ENCODE results near the gene MCF2L.

MCF2L gene

DNA sequence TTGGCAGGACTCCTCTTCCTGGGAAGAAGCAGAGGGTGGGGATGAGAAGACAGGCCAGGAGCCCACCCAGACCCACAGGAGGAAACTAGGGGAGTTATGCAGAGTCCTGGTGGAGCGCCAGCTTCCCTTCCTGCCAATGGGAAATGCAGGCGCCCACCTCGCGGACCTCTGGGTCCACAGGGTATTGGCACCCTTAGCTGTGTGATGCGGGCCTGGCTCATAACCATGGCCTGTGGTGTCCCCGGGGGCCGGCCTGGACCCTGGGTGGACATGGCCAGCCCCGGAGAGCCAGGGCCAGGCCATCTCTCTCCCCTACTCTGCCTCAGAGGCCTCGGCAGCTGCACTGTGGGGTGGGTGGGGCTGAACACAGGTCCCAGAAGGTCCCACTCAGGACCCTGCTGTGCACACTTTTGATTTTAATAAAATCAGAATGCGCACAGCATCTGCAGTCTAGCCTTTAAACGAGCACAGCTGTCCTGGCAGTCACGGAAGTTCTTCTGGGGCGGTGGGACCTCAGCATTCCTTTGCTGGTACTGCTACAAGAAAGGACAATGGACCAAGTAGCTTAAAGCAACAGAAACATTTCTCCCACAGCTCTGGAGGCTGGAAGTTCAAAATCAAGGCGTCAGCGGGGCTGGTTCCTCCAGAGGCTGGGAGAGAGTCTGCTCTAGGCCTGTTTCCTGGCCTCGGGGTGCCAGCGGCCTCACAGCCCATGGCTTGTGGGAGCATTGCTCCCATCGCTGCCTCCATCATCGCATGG, 155.4 kb downstream of the MCF2L start:
- no peak for DNase-seq (ENCODE audit: low read depth in 2 of 2)

DNA sequence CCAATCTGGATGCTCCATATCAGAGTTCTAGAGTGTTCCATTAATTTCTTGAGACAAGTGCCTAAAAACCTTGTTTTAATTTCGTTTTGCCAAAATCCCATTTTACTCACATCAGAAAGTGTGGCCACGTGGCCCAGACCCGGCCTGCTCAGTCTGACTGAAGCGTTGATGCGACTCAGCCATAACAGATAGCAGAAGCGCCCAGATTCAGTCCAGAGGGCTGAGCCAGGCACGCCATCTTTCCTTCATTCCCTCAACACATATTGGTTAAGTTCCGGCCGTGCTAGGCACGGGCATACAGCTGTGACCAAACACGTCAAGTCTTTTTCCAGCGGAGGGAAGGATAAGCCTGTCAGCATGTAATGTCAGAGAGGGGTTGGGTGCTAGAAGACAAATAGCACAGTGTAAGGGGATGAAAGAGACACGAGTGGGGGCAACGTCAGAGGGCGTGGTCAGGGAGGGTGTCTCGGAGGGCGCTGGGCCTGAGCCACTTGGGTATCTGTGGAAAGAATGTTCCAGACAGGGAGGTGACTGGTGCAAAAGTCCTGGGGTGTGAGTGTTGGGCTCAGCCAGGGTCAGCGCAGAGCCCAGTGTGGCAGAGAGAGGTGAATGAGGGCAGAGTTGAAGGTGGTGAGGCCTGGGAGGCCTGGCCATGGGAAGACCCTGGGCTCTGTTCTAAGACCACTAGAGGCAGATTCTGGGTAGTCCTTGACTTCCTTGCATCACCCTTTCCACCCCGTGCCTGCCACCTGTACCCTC, 156.7 kb downstream of the MCF2L start:
- DNase-seq (ENCODE audit: low read depth in 2 of 2) = no peak

DNA sequence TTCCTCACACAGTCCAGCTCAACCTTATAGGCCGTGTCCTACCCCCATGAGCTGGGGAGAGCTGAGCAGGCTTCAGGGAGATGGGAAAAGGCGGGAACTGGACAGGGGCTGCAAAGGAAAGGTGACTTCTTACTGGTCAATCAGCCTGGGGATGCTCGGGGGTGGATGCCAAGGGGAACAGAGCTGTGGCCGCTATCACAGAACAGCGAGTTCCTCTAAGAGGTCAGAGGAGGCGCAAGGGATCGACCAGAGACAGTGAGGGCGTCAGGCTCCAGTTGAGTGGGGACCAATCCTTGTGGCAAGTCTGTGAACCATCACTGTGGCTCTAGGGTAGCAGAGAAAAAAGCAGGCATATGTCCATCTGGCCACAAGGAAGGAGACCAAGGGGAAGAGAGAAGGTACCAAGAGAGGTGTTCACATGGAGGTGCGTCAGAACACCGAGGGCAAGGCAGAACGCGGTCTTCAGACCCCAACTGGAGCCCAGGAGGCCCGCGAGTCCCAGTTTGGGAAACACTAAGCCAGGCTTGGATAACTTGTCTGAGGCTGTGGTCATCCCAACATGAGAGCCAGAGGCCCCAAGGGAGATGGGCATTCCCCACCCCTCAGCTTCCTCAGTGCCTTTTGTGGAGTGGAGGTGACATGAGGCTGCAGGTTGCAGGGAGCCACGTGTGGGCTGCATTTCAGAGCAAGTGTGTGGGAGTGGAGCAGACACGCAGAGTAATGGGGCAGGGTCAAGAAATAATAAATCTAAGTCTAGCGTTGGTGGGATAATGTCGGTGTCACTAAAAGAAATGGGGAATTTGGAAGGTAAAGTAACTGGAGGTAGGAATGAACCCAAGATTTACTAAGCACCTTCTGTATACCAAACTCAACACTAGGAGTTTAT, 157.5 kb downstream of the MCF2L start:
- no peak for DNase-seq (ENCODE audit: low read depth in 2 of 2)

- no peak for DNase-seq (ENCODE audit: low read depth in 2 of 2)
These were observed 160.5 kb downstream of the MCF2L start for GRCh38 chr13:113129480-113129879.

DNA sequence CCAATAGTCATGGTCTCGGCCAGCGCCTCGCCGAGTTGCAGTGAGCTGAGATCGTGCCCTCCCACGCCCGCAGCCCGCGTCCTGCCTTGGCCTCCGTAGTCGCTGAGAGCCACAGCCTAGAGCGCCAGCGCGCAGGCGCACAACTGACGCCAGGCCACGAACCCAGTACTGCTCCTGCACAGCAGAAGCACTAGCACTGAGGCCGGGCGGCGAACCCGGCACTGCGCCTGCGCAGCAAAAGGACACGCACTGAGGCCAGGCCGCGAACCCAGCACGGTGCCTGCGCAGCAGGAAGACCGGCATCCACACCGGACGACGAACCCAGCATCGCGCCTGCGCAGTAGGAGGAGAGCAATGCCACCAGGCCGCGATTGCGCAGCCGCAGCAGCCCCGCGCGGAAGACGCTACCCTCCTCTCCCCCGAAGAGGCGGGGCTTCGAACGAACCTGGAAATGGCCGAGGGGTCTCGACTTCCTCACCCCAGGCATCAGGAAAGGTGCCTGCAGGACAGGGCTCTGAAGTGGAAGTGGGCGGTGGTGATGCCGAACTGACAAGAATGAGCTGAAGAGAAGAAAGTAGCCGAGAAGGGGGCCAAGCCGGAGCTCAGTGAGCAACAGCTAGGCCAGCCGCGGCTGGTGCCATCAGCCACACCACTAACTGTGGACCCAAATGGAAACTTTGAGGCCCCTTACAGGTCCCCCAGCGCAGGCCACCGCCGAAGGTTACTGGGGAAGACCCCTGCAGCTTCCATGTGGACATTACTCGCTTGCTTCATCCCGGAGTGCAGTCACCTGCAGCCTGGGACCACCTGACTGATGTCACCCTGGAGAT, 161.1 kb downstream of the MCF2L start:
- DNase-seq (ENCODE audit: low read depth in 2 of 2) = no peak

GRCh38 chr13:113135281-113135760, 166.3 kb downstream of the MCF2L start:
- DNase-seq (ENCODE audit: low read depth in 2 of 2) = no peak

GRCh38 chr13:113137691-113138298, 168.8 kb downstream of the MCF2L start:
- DNase-seq (ENCODE audit: low read depth in 2 of 2) = no peak

GRCh38 chr13:113138792-113139551, 170.0 kb downstream of the MCF2L start:
- no peak for DNase-seq (ENCODE audit: low read depth in 2 of 2)

DNA sequence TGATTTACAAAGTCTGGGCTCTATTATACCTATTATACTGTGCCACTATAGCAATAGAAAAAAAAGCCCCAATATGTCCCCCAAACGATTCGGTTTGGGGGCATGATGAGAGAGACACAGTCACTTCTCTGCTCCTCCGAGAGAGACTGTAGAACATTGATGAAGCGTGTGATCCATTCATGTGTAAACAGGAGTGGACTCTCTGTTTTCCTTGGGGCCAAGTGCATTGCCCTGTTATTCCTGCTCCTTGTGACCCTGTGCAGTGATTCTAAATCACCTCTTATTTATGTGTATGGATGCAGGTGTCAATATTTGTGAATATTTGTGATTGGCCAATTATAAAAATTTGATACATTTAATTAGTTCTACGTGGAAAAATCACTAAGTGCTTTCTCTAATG, 170.6 kb downstream of the MCF2L start:
- no peak for DNase-seq (ENCODE audit: low read depth in 2 of 2)

GRCh38 chr13:113140677-113141600, 171.9 kb downstream of the MCF2L start:
- DNase-seq (ENCODE audit: low read depth in 2 of 2) = no peak

DNA sequence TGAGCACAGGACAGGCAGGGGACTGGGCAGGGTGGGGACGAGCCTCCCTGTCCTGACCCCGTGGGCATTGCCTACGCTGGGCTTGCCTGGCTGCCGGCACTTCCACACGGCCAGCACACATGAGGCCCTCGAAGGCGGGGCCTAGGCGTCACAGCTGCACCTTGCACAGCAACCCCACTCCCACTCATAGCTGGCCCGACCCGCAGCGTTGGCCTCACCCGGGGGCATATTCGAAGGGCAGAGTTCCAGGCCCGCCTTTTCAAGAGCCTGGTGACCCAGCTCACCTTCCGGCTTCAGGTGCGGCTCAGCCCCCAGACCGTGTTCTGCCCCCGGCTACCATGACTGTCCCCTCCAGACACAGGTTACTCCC, 172.6 kb downstream of the MCF2L start:
- no peak for DNase-seq (ENCODE audit: low read depth in 2 of 2)

GRCh38 chr13:113142876-113143275, 173.9 kb downstream of the MCF2L start:
- DNase-seq (ENCODE audit: low read depth in 2 of 2) = no peak

GRCh38 chr13:113143466-113144254, 174.6 kb downstream of the MCF2L start:
- DNase-seq (ENCODE audit: low read depth in 2 of 2) = no peak

DNA sequence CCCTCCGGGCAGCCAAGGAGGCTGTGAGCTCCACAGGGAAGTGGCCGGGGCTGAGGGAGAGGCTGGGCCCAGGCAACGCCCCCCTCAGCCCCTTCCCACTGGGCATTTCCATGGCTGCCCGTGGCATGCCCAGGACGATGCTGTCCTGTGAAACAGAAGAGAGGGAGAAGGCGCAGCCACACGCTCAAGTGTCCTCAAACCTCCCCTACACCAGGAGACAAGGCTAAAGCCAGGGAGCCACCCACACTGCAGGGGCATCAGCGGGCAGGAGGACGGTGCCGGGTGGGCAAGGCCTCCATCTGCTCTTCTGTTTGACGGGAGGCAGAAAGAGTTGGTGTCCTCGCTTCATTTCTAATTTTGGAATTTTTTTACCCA, 175.2 kb downstream of the MCF2L start:
- no peak for DNase-seq (ENCODE audit: low read depth in 2 of 2)

DNA sequence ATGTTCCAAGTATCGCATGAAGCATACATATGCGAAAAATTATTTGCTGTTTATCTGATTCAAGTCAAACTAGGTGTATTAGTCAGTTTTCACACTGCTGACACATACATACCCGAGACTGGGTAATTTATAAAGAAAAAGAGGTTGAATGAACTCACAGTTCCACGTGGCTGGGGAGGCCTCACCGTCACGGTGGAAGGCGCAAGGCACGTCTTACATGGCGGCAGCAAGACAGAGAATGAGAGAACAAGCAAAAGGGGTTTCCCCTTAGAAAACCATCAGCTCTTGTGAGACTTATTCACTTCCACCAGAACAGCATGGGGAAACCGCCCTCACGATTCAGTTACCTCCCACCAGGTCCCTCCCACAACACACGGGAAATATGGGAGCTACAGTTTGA, 176.5 kb downstream of the MCF2L start:
- DNase-seq (ENCODE audit: low read depth in 2 of 2) = no peak

DNA sequence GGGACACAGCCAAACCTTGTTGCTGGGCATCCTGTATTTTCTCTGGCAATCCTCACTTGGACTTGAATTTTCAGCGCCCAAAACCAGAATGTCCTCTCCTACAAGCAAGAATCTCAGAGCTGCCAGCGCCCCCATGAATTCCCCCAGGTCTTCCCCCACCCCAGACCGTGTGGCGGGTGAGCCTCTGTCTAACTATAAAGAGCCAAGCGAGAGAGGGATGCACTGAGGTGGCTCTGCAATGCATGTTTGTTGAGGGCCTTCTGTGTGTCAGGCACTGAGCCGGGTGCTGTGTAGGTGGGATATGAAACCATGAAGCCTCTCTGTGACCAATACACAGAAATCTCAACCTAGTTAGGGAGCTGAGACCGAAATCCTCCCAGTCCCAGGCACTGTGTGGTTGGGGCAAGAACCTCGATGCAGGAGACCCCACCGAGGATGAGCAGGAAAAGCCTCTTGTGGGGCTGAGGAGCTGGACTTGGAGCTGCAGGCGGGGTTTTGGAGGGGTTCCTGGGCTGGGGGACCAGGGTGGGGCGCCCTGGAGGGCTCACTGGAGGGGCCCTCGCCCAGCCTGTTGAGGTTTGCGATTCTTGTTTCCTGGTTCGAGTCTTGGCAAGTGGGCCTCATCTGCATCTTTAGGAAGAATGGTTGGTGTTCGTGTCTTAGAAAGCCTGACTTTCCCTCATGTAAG, 177.0 kb downstream of the MCF2L start:
- no peak for DNase-seq (ENCODE audit: low read depth in 2 of 2)

GRCh38 chr13:113146750-113147149, 177.7 kb downstream of the MCF2L start:
- DNase-seq (ENCODE audit: low read depth in 2 of 2) = no peak

- DNase-seq (ENCODE audit: low read depth in 2 of 2) = no peak
These were observed 178.2 kb downstream of the MCF2L start for GRCh38 chr13:113147206-113147605.
